Posterior vena cava (tissue), 2 donors: ENCODE results near the gene BLOC1S3. TPM values are rescaled to one million over a fixed set of nuclear protein-coding genes. Genes with fewer than 3 reads are reported as not detected.

ENCODE experiments used
- DNase-seq: peaks from one replicate; pipeline ENCODE4 v3.0.0-alpha.2; 2020; ENCODE audit warnings: low spot score
- intact Hi-C, 2 donors: fragments of 100-400 bp; cut with DNase I; formaldehyde crosslinking; loops; one replicate each; pipeline versions ENCODE4 v1.14.1 to v1.14.2; 2022 to 2023
- total RNA-seq, 2 donors: library from RNA; stranded (reverse); fragmentation: NEBNext Ultra II Directional; extraction: Animal tissue kit (Norgen Biotek cat#: 25700); gene quantifications; one replicate each; pipeline ENCODE4 v1.2.1, GENCODE V29; 2021
- donor health status: DM: yes; HTN: yes; CAD: no.
- donor health status: DM: yes; HTN: yes; CAD: no.

The BLOC1S3 gene
- total RNA-seq, 2 donors from 2014 or later, result 8.7 to 11.2 TPM

DNA sequence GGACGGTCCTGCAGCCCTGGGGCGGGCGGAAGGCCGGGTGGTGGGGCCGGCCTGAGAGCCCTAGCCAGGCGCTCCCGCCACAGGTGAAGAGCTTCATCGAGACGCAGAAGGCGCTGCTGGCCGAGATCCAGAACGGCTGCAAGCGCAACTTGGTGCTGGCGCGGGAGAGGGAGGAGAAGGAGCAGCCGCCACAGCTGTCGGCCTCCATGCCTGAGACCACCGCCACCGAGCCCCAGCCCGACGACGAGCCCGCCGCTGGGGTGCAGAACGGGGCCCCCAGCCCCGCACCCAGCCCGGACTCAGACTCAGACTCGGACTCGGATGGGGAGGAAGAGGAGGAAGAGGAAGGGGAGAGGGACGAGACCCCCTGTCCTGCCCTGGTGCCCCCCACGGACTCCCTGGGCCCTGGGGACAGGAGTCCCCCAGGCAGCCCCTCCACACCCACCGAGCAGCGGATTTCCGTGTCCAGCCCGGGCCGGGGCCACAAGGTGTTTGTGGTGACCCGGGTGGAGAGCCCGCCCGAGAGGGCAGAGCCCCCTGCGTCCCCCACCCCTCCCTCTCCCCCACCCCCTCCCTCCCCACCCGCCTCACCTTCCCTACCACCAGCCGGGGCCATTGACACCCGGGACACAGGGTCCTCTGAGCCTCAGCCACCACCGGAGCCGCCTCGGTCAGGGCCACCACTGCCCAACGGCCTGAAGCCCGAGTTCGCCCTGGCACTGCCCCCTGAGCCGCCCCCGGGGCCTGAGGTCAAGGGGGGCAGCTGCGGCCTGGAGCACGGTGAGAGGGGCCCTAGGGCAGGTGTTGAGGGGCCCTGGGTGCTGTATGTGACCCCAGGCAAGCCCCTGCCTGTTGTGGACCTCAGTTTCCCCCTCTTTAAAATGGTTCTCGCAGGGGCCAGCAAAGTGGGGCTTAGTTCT lies 33.1 kb upstream of the BLOC1S3 start:
- no peak for DNase-seq
- intact Hi-C loops, result no loop called here

DNA sequence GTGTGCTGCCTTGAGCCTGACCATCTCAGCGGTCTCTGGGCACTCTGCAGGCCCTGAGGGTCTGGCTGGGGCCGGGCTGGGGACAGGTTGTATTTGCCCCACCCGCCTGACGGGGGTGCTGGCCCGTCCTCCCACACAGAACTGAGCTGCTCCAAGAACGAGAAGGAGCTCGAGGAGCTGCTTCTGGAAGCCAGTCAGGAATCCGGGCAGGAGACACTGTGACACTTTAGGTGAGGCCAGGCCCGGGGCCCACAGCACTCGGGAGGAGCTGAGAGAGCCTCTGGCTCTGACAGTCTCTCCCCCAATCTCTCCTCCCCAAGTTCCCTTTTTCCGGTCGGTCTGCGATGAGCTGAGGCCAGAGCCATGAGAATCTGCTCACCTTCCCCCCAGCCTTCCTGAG lies 32.3 kb upstream of the BLOC1S3 start:
- DNase-seq, result no peak
- intact Hi-C loops, result no loop called here

- intact Hi-C loops, result no loop called here
- DNase-seq, result no peak
These were observed 31.8 kb upstream of the BLOC1S3 start for GRCh38 chr19:45146741-45147205.

GRCh38 chr19:45147835-45148676 lies 30.5 kb upstream of the BLOC1S3 start:
- DNase-seq, result no peak
- intact Hi-C loops, result no loop called here

- DNase-seq, result no peak
- intact Hi-C loops, result no loop called here
These were observed 29.5 kb upstream of the BLOC1S3 start for GRCh38 chr19:45149129-45149528.

- intact Hi-C loops, result no loop called here
- no peak for DNase-seq
These were observed 28.4 kb upstream of the BLOC1S3 start for GRCh38 chr19:45150180-45150579.

DNA sequence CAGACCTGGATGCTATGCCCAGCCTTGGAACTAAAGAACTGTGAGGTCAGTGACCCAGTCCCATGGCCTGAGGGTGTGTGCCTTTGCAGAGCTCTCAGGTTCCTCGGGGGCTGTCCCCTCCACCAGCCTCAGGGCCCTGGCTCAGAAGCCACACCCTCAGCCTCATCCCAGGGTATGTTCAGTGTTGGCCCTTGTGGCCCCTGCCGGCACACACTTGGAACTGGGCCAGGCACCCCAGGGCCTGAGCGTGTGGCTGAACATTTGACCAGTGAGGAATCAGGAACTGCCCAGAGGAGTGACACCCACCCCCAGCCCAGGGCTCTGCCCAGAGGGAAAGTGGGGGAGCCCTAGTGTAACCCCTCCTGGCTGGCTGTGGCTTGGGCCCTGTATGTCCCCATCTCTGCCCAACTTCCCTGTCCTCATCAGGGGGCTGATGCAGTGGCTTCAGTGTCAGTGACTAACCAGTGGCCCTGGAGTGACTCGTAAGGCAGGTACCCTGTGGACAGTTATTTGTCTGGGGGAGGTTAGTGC lies 27.8 kb upstream of the BLOC1S3 start:
- no peak for DNase-seq
- intact Hi-C loops, result no loop called here

DNA sequence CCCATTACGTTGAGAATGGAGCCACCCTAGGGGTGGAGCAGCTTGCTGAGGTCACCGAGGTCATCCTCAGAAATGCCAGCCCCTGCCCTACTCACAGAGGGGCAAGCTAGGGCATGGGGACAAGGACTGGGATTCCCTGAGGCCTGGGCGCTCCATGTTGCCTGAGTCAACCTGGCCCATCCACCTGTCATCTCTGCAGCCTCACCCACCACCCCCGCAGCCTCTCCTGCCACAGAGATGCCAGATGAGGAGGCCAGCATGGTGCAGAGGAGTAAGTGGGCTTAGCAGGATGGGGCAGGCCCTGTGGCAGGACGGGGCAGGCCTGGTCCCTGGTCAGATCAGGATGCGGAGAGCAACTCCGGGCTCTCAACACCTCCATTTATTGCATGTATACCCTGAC lies 27.3 kb upstream of the BLOC1S3 start:
- intact Hi-C loops, result no loop called here
- no peak for DNase-seq

DNA sequence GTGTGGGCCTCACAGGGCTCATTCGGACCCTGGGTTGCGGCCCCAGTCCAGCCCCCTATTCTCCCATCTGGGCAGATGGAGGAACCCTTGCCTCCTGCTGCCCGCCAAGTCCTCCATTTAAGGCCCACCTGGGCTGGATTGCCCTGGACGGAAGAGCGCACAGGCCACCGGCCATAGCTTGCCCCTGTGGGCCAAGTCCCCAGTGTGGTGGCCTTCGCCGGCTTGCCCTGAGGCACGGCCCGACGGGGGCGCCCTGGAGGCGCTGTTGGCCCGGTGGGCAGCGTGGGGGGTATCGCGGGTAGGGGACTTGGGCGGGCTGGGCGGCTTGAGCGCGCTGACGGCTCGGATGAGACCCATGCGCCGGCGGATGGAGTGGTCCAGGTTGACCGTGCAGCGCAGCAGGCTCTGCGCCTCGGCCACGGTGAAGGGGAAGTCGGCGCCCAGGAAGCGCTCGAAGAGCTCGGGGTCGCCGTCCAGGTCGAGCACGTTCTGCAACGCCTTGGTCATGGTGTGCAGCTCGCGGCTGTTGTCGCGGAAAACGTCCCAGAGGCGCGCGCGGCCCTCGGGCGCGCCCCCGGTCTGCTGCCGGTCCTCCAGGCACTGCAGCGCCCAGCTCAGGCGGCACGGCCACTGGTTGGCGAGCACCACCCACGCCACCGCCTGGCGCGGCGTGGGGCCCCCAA lies 26.6 kb upstream of the BLOC1S3 start:
- DNase-seq, result no peak
- intact Hi-C loops, result no loop called here

- intact Hi-C loops, result no loop called here
- no peak for DNase-seq
These were observed 25.9 kb upstream of the BLOC1S3 start for GRCh38 chr19:45152504-45153338.

GRCh38 chr19:45153339-45154063 lies 25.1 kb upstream of the BLOC1S3 start:
- intact Hi-C loops, result no loop called here
- DNase-seq, result no peak

DNA sequence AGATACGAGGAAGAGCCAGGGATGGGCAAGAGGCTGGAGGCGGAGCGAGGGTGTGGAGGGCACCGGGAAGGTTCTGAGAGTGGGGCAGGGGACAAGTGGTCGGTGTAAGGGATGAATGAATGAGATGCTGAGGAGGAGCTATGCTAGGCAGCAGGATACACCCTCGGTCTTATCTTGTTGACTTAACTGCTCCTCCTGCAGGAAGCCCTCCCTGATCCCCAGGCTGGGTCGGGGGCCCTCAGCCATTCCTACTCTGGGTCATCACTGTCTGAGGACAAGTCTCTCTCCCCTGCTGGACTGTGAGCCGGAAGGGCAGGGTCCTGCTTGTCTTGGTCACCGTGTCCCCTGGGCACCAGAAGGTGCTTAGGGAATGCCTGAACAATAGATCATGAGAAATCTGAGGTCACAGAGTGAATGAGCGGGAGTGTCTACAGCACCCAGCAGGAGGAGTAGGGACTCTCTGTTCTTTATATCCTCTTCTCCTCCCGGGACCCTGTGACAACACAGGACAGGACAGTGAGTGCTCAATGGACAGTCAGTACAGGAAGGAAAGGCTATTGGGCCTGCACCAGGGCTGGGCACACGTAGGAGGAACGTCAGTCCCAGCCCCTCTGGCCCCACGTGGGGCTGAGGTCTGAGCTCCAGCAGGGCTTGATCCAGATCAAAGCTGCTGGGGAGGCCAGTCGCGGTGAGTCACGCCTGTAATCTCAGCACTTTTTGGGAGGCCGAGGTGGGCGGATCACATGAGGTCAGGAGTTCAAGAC lies 24.3 kb upstream of the BLOC1S3 start:
- intact Hi-C loops, result no loop called here
- DNase-seq, result no peak

- DNase-seq, result no peak
- intact Hi-C loops, result no loop called here
These were observed 22.5 kb upstream of the BLOC1S3 start for GRCh38 chr19:45156011-45156630.

DNA sequence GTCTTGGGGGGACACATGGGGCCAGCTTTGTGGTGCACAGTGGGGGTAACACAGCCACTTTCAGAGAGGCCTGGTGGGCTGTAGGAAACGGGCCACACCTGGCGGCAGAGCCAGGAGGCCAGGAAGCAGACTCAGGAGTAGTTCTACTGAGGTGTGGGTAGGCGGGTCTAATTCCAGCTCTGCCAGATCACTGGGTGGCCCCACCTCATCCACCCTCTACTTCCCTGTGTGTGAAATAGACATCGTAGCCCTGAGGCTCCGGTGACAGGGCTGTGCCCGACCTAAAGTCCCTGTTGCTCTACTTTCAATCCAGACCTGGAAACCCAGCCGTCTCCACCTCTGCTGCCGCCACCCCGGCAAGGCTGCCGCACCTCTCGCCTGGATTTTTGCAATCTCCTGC lies 21.8 kb upstream of the BLOC1S3 start:
- DNase-seq, result no peak
- intact Hi-C loops, result no loop called here

GRCh38 chr19:45158503-45159209 lies 19.9 kb upstream of the BLOC1S3 start:
- intact Hi-C loops, result no loop called here
- no peak for DNase-seq

DNA sequence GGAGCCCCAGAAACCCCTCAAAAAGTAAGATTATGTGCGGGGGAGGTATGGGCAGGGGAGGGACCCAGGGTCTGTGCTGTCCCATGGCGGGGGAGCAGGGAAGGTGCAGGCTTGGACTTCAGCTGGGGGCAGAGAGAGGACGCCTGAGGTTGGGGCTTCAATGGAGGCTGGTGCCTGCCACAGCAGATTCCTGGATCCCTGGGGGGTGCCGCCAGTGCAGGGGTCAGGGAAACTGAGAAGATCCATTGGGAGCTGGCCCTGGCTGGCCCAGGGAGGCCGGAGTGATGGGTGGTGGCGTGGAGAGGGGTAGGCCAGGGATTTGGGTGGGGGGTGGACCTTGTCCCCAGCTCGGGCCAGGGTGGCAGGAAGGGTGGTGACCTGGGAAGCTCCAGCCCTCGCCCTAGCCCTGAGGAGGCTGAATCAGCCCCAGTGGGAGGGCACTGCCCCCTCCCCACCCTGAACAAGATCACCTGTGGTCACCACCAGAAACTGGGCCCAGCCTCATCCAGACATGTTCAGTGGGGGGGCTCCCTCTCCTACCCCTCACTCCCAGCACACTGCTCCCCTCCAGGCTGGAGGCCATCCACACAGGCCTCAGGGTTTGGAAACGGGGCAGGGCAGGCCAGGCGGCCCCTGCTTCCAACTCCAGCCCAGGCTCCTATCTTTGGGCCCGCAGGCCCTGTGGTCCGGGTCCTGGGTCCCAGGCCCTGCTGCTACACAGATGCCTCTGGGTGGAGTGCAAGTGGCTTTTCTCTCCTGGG lies 19.2 kb upstream of the BLOC1S3 start:
- intact Hi-C loops, result no loop called here
- DNase-seq, result no peak
